Erythroblast (primary cell): ENCODE results near the gene ATP6V1A.

Experiments used
- DNase-seq, 2 experiments: peaks; one replicate each; lab custom pipeline; 2025; lab: John Stamatoyannopoulos, UW
- GATA1 ChIP-seq: IDR thresholded peaks from 2 replicates; pipeline ENCODE4 v1.6.1; 2011; ENCODE audit warnings: low read depth, mild to moderate bottlenecking, control low read depth, low read length, moderate library complexity
- POLR2A ChIP-seq: IDR thresholded peaks from 2 replicates; pipeline ENCODE4 v1.6.1; 2011; ENCODE audit warnings: mild to moderate bottlenecking, low read length

The ATP6V1A gene

GRCh38 chr3:113852506-113852905 lies 105.7 kb downstream of the ATP6V1A start:
- no peak for DNase-seq
- TF ChIP-seq GATA1 (no peak), POLR2A (no peak)
